PC-9 (cell line): ENCODE data around the gene ADARB2. TPM values are rescaled to one million over a fixed set of nuclear protein-coding genes. Genes with fewer than 3 reads are reported as not detected.
"Not testable (repeated sequence)": the region's sequence is repeated elsewhere in the genome, so short reads cannot be mapped to it uniquely, and the experiment has no call there.

Experiments
- BruUV-seq: library from RNA; stranded (reverse); fragments of 400-500 nt; replicated peaks from 2 replicates; lab custom pipeline; 2021; lab: Mats Ljungman, UMichigan
- CTCF ChIA-PET: fragments of 300-600 bp; sonication (Branson Sonifier 250); formaldehyde crosslinking; loops from one replicate; lab custom pipeline; 2022; ENCODE audit warnings: antibody characterized with exemption; lab: Charles Lee
- POLR2A ChIA-PET: fragments of 300-600 bp; sonication (Branson Sonifier 250); formaldehyde crosslinking; loops from one replicate; lab custom pipeline; 2022; ENCODE audit warnings: antibody characterized with exemption; ENCODE audit not compliant: unreplicated experiment; lab: Charles Lee
- DNase-seq, 2 experiments: peaks; one replicate each; pipeline versions ENCODE4 v3.0.0 to v3.0.0-alpha.2; 2015 to 2022; ENCODE audit warnings: mixed read lengths in 1 of 2
- H2AFZ ChIP-seq: fragments of 200-600 bp; sonication (generic); 2 replicates; pipeline ENCODE4 v1.8.1; 2017; ENCODE audit warnings: antibody characterized with exemption
- H3F3A ChIP-seq: fragments of 200-600 bp; sonication (generic); 2 replicates; pipeline ENCODE4 v1.8.1; 2017; ENCODE audit warnings: antibody characterized with exemption, mild to moderate bottlenecking, low read depth; ENCODE audit not compliant: insufficient read depth
- H3K27ac ChIP-seq: fragments of 200-600 bp; sonication (generic); 2 replicates; pipeline ENCODE4 v1.6.1; 2016; ENCODE audit warnings: mixed run types
- H3K27me3 ChIP-seq: fragments of 200-600 bp; sonication (generic); 2 replicates; pipeline ENCODE4 v1.6.1; 2016; ENCODE audit warnings: low read depth, mixed run types; ENCODE audit not compliant: insufficient read depth
- H3K36me3 ChIP-seq: fragments of 200-600 bp; sonication (generic); 2 replicates; pipeline ENCODE4 v1.6.1; 2016; ENCODE audit warnings: low read depth, mixed run types
- H3K4me1 ChIP-seq: fragments of 200-600 bp; sonication (generic); replicated peaks from 2 replicates; pipeline ENCODE4 v1.6.1; 2016; ENCODE audit warnings: mixed run types; ENCODE audit not compliant: insufficient read depth
- H3K4me2 ChIP-seq: fragments of 200-600 bp; sonication (generic); 2 replicates; pipeline ENCODE4 v1.6.1; 2017; ENCODE audit warnings: mixed run types
- H3K4me3 ChIP-seq: fragments of 200-600 bp; sonication (generic); 2 replicates; pipeline ENCODE4 v1.6.1; 2016; ENCODE audit warnings: mixed run types
- H3K79me2 ChIP-seq: fragments of 200-600 bp; sonication (generic); 2 replicates; pipeline ENCODE4 v1.6.1; 2017; ENCODE audit warnings: low read depth, mixed run types
- H3K9me2 ChIP-seq: fragments of 200-600 bp; sonication (generic); 2 replicates; pipeline ENCODE4 v1.8.1; 2017; ENCODE audit warnings: mild to moderate bottlenecking; ENCODE audit not compliant: insufficient read depth
- H3K9me3 ChIP-seq: fragments of 200-600 bp; sonication (generic); 2 replicates; pipeline ENCODE4 v1.8.1; 2016; ENCODE audit warnings: low read depth; ENCODE audit not compliant: insufficient read depth
- H4K20me1 ChIP-seq: fragments of 200-600 bp; sonication (generic); 2 replicates; pipeline ENCODE4 v1.8.1; 2017; ENCODE audit not compliant: insufficient read depth
- EZH2 ChIP-seq: fragments of 200-600 bp; sonication (generic); IDR thresholded peaks from 2 replicates; pipeline ENCODE4 v1.8.0; 2017; ENCODE audit warnings: antibody characterized with exemption, low read depth
- intact Hi-C: fragments of 100-400 bp; cut with micrococcal nuclease; formaldehyde crosslinking; loops from one replicate; pipeline ENCODE4 v1.10.0; 2022; ENCODE audit not compliant: unreplicated experiment
- total RNA-seq: library from RNA; stranded (reverse); gene quantifications from 2 replicates; pipeline ENCODE4 v1.2.3, GENCODE V29; 2021
- TF ChIP-seq, protein P1 (sequence below): fragments of 200-600 bp; sonication (generic); conservative IDR thresholded peaks from 2 replicates; pipeline ENCODE4 v1.6.1; 2017; ENCODE audit warnings: mixed run types, antibody characterized with exemption, mild to moderate bottlenecking, moderate library complexity

Gene ADARB2
- total RNA-seq, 1 experiment from 2014 or later = not detected

DNA sequence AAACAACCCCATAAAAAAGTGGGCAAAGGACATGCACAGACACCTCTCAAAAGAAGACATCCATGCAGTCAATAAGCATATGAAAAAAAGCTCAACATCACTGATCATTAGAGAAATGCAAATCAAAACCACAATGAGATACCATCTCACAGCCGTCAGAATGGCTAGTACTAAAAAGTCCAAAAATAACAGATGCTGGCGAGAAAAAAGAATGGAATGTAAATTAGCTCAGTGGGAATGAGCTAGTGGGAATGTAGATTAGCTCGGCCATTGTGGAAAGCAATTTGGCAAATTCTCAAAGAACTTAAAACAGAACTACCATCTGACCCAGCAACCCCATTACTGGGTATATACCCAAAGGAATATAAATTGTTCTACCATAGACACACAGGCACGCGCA lies 394.1 kb downstream of the ADARB2 start:
- ChIA-PET POLR2A (no interaction called here), CTCF (no interaction called here)
- Histone ChIP-seq H3F3A (no peaks in the 10 kb centered on the region), H3K4me3 (no peak overlapping the region), H3K27me3 (peaks cover 54% of the 10 kb centered on the region), H4K20me1 (no peaks in the 10 kb centered on the region), H3K9me2 (no peaks in the 10 kb centered on the region), H3K4me1 (no peaks in the 10 kb centered on the region), H3K9me3 (no peaks in the 10 kb centered on the region), H3K36me3 (no peaks in the 10 kb centered on the region), H3K4me2 (no peak overlapping the region), H3K79me2 (no peaks in the 10 kb centered on the region), H3K27ac (no peak overlapping the region), H2AFZ (no peak overlapping the region)
- no peak for DNase-seq
- TF ChIP-seq, protein P1, sequence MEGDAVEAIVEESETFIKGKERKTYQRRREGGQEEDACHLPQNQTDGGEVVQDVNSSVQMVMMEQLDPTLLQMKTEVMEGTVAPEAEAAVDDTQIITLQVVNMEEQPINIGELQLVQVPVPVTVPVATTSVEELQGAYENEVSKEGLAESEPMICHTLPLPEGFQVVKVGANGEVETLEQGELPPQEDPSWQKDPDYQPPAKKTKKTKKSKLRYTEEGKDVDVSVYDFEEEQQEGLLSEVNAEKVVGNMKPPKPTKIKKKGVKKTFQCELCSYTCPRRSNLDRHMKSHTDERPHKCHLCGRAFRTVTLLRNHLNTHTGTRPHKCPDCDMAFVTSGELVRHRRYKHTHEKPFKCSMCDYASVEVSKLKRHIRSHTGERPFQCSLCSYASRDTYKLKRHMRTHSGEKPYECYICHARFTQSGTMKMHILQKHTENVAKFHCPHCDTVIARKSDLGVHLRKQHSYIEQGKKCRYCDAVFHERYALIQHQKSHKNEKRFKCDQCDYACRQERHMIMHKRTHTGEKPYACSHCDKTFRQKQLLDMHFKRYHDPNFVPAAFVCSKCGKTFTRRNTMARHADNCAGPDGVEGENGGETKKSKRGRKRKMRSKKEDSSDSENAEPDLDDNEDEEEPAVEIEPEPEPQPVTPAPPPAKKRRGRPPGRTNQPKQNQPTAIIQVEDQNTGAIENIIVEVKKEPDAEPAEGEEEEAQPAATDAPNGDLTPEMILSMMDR = no peak
- no peak for TF ChIP-seq EZH2
- no TSS peak for BruUV-seq
- intact Hi-C loops = no loop called here

DNA sequence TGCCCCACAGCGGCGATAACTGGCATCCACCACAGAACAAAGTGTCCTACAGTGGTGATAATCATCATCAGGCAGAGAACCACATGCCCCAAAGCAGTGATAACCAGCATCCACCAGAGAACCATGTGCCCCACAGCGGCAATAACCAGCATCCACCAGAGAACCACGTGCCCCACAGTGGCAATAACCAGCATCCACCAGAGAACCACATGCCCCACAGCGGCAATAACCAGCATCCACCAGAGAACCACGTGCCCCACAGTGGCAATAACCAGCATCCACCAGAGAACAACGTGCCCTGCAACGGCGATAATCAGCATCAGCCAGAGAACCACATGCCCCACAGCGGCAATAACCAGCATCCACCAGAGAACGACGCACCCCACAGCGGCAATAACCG lies 396.3 kb downstream of the ADARB2 start:
- H3K4me2 ChIP-seq, POLR2A ChIA-PET, H3K9me3 ChIP-seq, H3K4me1 ChIP-seq, CTCF ChIA-PET, H3K9me2 ChIP-seq, H3K27ac ChIP-seq, H3K79me2 ChIP-seq, BruUV-seq, DNase-seq, H4K20me1 ChIP-seq, H2AFZ ChIP-seq, H3F3A ChIP-seq, H3K36me3 ChIP-seq, H3K4me3 ChIP-seq, intact Hi-C loops: not testable (repeated sequence)
- peaks cover 41% of the 10 kb centered on the region for H3K27me3 ChIP-seq

DNA sequence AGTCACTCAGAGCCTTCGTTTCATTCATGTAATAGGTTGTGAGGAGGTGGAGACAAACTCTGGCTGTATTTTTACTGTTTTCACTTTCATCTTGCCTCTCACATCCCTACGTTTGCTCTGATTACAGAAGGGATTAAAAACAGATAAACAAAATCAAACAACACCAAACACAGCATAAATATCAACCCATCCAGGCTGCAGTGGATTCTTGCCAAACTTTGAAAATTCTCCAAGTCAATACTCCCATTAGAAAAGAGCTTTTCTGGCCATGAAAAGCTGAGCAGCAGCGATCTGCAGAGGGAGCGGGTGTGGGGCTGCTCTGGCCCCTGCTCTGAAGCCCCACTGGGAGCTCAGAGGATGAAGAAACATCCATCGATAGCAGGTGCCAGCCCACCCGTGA lies 397.9 kb downstream of the ADARB2 start:
- BruUV-seq = no TSS peak
- CTCF ChIA-PET = no interaction called here

More for the DNA sequence above, 397.9 kb downstream of the ADARB2 start:
- Histone ChIP-seq H3K9me3 (no peaks in the 10 kb centered on the region), H3K79me2 (no peaks in the 10 kb centered on the region), H3K4me2 (no peak overlapping the region), H3K27me3 (peaks cover 34% of the 10 kb centered on the region; the same call in 1 of the 2 replicates), H3K9me2 (no peaks in the 10 kb centered on the region), H2AFZ (no peak overlapping the region), H3K4me1 (no peaks in the 10 kb centered on the region), H3K4me3 (no peak overlapping the region), H4K20me1 (no peaks in the 10 kb centered on the region), H3K36me3 (no peaks in the 10 kb centered on the region), H3K27ac (no peak overlapping the region), H3F3A (no peaks in the 10 kb centered on the region)
- no peak for DNase-seq
- TF ChIP-seq EZH2 = no peak
- TF ChIP-seq, protein P1 = no peak
- POLR2A ChIA-PET = no interaction called here
- intact Hi-C loops = no loop called here
